Astrocyte of the hippocampus (primary cell): ENCODE results near the gene LRCH3.

Source experiments
- DNase-seq: peaks from one replicate; pipeline ENCODE4 v3.0.0; 2011; ENCODE audit warnings: low read depth, low spot score

The LRCH3 gene

GRCh38 chr3:197791892-197792647 lies 1.0 kb downstream of the LRCH3 start:
- DNase-seq = no peak

- no peak for DNase-seq
Measured at GRCh38 chr3:197793247-197793646, 2.2 kb downstream of the LRCH3 start.

- no peak for DNase-seq
Measured at GRCh38 chr3:197794115-197794514, 3.1 kb downstream of the LRCH3 start.

- DNase-seq = no peak
Measured at GRCh38 chr3:197795200-197795599, 4.1 kb downstream of the LRCH3 start.

DNA sequence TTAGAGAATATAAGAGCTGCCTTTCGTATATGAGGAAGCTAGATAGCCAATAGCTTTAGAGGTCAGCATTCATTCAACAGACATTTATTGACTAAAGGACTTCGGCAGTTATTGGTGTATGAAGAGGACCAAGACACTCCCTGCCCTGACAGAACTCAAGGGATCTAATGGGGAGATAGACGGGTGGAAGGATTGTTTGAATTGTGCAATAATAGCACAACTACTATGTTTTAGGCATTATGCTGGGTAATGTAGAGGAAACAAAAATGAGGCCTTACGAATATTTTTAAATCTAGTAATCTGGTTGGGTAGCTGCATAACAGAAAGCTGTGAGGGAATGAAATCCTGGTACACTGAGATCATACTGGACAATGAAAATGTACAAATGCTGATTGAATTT lies 5.0 kb downstream of the LRCH3 start:
- DNase-seq = no peak

DNA sequence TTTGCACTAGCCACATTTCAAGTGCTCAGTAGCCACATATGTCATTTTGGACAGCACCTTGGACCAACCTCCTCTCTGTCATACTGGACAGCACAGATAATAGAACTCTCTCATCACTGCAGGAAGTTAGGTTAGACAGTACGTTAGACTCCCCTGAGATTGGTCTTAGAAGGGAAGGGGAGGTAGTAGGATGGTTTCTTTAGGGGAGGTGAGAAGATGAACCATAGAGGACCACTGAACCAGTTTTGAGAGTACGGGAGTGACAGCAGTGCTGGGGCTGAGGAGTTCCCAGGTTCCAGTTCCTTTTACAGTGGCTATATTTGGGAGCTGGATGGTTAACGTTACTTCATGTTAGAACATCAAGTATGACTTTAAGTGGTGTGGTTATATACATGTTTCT lies 7.8 kb downstream of the LRCH3 start:
- no peak for DNase-seq

GRCh38 chr3:197800379-197800778 lies 9.3 kb downstream of the LRCH3 start:
- DNase-seq = no peak

DNA sequence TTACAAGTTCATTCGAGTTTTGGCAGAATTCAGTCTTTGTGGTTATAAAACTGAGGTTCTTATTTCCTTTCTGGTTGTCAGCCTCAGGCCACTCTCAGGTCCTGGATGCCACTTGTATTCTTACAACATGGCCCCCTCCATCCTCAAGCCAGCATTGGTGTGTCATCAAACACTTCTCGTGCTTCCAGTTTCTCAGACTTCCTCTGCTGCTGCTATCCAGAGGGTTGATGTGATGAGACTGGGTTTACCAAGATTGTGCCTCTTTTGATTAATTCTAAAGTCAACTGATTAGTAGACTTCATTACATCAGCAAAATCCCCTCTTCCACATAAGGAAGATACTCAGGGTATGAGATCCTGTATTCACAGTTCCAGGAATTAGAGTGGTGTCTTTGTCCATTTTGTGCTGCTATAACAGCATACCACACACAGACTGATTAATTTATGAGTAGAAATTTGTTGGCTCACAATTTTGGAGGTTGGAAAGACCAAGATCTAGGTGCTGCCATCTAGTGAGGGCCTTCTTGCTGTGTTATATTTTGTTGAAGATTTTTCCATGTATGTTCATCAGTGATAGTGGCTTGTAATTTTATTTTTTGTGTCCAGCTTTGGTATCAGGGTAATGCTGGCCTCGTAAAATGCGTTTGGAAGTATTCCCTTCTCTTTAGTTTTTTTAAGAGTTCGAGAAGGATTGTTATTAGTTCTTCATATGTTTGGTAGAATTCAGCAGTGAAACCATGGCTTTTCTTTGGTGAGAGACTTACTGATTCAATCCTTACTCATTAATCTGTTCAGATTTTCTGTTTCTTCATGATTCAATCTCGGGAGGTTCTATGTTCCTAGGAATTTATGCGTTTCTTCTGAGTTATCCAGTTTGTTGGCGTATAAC lies 11.1 kb downstream of the LRCH3 start:
- DNase-seq = no peak

DNA sequence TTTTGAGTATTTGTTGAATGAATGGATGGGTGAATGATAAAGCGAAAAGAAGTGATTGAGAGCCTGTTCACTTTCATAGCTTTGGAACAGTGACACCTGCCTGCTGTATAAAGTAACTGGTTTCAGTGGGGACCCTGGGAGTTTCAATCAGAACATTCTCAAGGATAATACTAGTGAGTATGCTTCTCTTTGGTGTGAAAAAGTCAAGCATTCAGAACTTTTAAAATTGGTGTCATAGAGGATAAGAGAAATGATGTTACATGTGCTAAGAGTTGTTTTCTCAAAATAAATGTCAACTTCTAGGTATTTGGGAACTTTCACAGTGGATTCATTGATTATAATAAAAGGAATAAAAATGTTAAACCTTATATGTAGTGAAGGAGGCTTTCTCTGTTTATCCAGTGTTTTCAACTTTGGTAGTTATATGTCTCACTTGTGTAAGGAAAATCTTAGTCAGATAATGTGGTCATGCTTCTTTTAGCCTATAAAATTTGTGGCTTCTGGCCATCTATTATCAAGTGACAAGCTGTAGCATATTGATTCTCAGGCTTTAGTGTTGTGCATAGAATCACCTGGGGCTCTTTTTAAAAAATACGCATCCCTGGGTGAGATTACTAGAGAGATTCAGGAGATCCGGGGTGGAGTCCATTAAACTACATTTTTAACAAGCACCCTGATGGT lies 11.9 kb downstream of the LRCH3 start:
- no peak for DNase-seq

DNA sequence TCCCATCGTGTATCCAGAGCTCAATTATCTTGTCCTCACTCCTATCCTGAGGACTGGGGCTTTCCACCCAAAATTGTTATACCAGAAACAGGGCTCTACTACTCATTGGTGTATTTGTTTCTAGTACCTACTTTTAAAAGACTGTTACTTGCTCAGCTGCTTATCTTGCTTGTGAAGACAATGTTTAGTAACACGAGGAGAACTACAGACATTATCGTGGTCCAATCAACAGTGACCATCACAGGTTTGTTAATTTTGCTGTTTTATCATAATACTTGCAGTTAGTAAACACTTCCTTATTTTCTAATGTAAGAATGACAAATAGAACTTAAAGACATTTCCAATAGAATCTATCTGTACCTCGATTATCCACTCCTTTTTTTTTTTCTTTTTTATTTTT lies 13.5 kb downstream of the LRCH3 start:
- DNase-seq = no peak

DNA sequence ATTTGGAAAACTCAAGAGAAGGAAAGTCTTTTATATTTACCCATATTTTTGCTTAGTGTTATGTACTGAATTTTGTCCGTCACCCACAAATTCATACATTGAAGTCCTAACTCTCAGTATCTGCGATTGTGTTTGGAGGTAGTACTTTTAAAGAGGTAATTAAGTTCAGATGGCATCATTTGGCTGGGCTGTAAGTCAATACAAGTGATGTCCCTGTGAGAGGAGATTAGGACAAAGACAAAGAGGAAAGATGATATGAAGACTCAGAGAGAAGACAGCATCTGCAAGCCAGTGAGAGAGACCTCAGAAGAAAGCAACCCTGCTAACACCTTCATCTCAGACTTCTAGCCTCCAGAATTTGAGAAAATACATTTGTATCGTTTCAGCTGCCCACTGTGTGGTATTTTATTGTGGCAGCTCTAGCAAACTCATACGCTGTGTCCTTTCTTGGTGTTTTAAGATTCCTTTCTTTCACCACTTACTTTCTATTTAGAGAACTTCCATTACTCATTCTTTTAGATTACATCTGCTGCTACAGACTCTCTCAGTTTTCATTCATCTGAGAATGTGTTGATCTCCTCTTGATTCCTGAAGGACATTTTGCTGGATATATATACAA lies 17.0 kb downstream of the LRCH3 start:
- peak; percentile 45 for DNase-seq

DNA sequence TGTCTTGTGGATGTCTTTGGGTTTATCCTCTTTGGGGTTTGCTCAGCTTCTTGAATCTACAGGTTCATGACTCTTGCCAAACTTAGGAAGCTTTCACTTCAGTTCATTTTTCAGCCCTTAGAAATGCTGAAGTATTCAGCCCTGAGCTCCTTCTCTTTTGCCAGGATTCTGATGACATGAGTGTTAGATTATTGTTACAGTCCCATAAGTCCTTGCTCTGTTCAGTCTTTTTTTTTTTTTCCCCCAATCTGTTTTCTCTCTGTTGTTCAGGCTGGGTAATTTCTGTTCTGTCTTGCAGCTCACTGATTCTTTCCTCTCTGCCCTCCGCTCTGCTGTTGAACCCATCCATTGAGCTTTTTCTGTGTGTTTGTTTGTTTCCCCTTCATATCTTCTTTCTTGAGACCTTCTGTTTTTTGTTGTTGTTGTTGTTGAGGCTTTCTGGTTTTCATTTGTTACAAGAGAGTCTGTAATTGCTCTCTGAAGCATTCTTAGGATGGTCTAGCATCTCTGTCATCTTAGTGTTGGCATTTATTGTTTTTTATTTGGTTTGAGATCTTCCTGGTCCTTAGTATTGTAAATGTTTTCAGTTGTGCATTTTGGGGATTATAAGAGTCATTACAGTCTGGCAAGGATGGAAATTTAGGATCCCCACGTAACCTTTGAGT lies 18.4 kb downstream of the LRCH3 start:
- DNase-seq = peak; percentile 68

DNA sequence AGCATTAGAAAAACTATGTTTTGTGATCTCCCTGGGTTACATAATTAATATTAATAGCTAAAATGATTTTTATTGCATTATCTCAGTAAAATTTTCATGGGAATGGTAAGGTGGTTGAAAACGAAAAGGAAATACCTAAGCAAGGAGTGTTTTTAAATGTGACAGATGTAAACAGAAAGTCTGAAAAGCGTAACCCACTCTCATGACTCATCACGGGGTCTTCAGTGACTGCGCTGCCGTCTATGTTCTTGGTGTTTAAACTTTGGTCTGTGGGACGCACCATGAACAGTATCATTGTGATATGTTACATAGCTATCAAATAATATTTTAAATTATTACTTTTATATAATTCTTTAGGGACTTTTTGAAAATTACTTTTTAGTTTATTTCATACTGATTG lies 19.8 kb downstream of the LRCH3 start:
- DNase-seq = no peak

DNA sequence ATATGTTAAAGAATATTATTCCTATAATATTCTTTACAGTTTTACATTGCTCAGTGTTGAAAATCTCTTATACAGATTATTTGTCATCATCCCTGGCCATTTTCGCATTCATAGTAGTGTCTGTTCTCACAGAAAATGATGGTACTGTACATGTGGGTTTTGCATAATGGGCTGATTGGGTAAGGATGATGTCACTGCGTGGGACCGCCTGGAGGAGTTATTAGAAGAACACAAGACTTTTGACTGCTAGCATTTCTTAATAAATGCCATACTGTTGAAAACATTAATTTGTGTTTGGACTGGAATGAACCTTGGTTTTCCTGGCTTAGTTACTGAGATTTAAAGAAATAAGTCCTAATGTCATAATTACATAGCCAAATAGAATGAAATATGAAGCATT lies 20.3 kb downstream of the LRCH3 start:
- peak; percentile 50 for DNase-seq

DNA sequence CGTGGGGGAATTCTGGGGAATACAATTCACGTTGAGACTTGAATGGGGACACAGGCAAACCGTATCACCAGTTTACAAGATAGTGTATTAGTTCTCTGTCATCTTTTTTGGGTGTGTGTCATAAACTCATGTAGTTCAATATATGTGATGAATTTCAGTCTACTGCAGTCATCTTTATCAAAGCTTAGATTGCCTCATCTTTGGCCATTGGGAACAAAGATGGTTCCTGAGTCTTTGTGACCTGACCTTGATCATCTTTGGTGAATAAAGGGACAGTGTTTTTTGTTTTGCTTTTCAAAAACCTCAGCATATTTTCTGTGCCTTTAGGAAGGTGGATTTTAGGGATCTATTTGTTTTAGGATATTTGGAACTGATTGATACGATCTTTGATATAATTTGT lies 23.3 kb downstream of the LRCH3 start:
- DNase-seq = no peak

DNA sequence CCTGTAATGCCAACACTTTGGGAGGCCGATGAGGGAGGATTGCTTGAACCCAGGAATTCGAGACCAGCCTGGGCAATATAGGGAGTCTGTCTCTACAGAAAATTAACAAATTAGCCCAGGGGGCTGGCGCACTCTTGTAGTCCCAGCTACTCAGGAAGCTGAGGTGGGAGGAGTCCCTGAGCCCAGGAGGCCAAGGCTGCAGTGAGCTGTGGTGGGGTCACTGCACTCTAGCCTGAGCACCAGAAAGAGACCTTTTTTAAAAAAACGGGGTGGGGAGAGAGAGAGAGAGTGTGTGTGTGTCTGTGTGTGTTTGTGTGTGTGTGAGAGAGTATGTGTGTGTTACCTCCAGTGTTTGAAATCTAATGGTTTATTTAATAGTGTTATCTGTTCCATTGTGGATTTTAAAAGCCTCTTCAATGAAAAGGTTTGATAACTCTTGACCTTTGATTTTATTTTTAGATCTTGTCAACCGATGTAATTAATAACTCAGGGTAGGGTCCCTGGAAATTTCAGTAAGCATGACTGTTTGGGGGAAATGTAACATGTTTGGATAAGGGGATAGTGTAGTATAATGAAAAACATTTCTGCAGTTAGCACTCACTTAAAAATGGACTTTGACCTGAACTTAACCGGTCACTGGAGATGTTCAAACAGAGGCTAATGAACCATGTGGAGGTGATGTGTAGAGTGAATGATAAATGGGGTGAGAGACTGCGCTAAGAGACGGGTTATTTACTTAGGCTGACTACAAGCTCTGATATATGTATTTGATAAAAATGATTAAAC lies 29.7 kb downstream of the LRCH3 start:
- DNase-seq = no peak

- no peak for DNase-seq
Measured at GRCh38 chr3:197829397-197830045, 38.5 kb downstream of the LRCH3 start.

DNA sequence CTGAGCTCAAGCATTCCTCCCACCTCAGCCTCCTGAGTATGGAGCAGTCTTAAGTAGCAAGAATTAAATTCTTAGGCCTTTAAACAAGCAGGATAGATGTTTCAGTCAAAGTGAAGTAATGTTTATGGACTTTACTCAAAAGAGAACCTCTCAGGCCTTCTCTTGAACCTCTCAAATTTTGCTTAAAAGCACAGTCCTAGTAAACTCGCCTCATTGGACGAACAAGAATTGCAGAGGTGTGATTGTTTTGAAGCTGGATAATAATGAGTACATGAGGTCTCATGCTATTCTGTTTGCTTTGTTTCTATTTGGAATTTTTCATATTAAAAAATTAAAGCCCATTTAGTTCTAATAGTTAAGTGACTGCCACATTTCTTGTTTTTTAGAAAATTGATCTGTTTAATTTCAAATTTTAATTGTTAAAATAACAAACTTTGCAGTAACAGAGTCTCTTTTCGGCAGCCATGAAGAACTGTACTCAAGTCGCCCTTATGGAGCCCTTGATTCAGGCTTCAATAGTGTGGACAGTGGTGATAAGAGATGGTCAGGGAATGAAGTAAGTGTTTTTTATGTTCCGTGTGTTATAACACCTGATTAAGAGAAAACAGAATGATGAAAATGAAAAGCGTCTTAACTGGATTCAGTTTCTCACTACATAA lies 39.4 kb downstream of the LRCH3 start:
- DNase-seq = no peak

DNA sequence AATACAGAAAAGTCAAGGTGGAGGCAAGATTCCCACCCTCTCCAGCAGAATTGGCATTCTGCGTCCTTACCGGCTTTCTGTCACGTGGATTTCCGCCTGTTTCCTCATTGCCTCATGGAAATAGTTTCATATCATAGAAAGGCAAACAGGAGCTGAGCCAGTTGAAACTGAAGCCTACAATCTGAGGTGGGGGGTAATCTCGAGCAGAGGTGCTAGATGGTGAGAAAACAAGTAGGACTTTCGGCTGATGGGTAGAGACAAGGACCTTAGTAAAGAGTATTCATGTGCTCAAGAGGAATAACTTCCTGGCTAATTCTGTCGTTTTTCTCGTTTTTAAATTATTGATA lies 39.9 kb downstream of the LRCH3 start:
- no peak for DNase-seq
